ENCODE results near the gene CCNL1. TPM values are rescaled to one million over a fixed set of nuclear protein-coding genes. Genes with fewer than 3 reads are reported as not detected.
A peak's percentile ranks its signal among the peaks of the same experiment; 100 is the strongest.

CCNL1 gene
- total RNA-seq, 1 donor from 2014 or later, result 61.2 TPM

GRCh38 chr3:157117206-157117605, 42.7 kb downstream of the CCNL1 start:
- DNase-seq (ENCODE audit: low read depth), result no peak
- no peak overlapping the region for H3K4me3 ChIP-seq (ENCODE audit: low read depth, low read length)
- TF ChIP-seq, protein P1, sequence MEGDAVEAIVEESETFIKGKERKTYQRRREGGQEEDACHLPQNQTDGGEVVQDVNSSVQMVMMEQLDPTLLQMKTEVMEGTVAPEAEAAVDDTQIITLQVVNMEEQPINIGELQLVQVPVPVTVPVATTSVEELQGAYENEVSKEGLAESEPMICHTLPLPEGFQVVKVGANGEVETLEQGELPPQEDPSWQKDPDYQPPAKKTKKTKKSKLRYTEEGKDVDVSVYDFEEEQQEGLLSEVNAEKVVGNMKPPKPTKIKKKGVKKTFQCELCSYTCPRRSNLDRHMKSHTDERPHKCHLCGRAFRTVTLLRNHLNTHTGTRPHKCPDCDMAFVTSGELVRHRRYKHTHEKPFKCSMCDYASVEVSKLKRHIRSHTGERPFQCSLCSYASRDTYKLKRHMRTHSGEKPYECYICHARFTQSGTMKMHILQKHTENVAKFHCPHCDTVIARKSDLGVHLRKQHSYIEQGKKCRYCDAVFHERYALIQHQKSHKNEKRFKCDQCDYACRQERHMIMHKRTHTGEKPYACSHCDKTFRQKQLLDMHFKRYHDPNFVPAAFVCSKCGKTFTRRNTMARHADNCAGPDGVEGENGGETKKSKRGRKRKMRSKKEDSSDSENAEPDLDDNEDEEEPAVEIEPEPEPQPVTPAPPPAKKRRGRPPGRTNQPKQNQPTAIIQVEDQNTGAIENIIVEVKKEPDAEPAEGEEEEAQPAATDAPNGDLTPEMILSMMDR (conservative IDR thresholded peaks at IDR 0.05; ENCODE audit: low read depth, low read length), result no peak

DNA sequence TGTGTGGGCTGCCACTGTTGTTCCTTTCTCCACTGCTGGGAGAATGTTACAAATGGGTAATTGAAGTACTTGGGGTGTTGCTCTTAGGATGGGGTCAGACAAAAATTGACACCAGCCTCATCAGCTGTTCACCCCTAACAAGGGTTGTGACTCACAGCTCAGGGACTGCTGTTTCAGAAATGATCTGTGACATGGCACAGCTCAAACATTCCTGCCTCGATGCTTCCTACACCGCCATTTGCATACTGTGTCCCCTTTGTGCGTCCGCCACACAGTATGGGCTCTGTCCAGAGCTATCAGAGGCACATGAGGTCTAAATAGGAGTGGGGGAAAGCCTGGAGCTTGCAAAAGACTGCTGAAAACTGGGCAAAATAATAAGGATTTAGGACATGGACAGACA, 43.9 kb downstream of the CCNL1 start:
- no peak for DNase-seq (ENCODE audit: low read depth)
- TF ChIP-seq, protein P1 (conservative IDR thresholded peaks at IDR 0.05; ENCODE audit: low read depth, low read length), result no peak
- H3K4me3 ChIP-seq (ENCODE audit: low read depth, low read length), result no peak overlapping the region

- no peak for DNase-seq (ENCODE audit: low read depth)
- no peak overlapping the region for H3K4me3 ChIP-seq (ENCODE audit: low read depth, low read length)
- TF ChIP-seq, protein P1 (conservative IDR thresholded peaks at IDR 0.05; ENCODE audit: low read depth, low read length), result no peak
These were observed 44.6 kb downstream of the CCNL1 start for GRCh38 chr3:157115069-157116006.

DNA sequence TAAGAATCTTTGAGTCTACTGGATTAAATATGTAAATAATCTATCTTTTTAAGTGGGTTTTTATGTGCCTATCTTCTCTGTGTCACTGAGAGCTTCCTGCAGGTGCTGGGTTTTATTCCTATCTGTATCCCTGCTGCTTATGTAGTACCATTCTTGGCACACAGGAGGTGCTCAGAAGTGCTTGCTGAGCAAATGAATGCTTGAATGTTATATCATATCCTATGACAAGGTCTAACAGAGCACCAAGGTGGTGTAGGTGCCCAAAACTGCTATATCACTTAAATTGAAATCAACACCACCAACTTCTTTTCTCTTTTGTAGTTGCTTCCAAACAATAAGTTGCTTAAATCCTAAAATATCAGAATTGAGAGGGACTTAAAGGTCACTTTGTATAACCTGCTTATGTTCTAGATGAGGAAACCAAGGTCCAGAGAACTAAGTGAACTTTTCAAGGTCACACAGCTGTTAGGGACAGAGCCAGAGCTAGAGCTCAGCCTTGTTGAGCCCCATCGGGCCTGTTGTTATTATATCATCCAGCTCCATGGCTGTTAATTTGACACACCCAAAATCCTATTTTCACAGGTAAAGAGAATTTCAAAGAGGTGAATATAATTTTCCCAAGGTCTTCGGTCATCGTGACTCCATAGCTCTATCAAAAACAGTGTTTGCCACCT, 46.0 kb downstream of the CCNL1 start:
- H3K4me3 ChIP-seq (ENCODE audit: low read depth, low read length), result no peak overlapping the region
- TF ChIP-seq, protein P1 (conservative IDR thresholded peaks at IDR 0.05; ENCODE audit: low read depth, low read length), result peak; percentile 27
- no peak for DNase-seq (ENCODE audit: low read depth)

- no peak overlapping the region for H3K4me3 ChIP-seq (ENCODE audit: low read depth, low read length)
- DNase-seq (ENCODE audit: low read depth), result no peak
- TF ChIP-seq, protein P1 (conservative IDR thresholded peaks at IDR 0.05; ENCODE audit: low read depth, low read length), result no peak
These were observed 47.4 kb downstream of the CCNL1 start for GRCh38 chr3:157112536-157112935.

GRCh38 chr3:157111518-157111917, 48.4 kb downstream of the CCNL1 start:
- DNase-seq (ENCODE audit: low read depth), result no peak
- no peak overlapping the region for H3K4me3 ChIP-seq (ENCODE audit: low read depth, low read length)
- TF ChIP-seq, protein P1 (conservative IDR thresholded peaks at IDR 0.05; ENCODE audit: low read depth, low read length), result no peak

Measured in epithelial cell of proximal tubule (primary cell).